Adrenal gland (tissue), 12 donors: ENCODE measurements around the gene CSK. TPM values are rescaled to one million over a fixed set of nuclear protein-coding genes. Genes with fewer than 3 reads are reported as not detected.
A peak's percentile ranks its signal among the peaks of the same experiment; 100 is the strongest.

ENCODE experiments used
- DNase-seq, 7 donors: peaks; one replicate each; pipeline ENCODE4 v3.0.0-alpha.2; 2019 to 2020
- H3K27ac ChIP-seq, 5 donors: fragments of 200-600 bp; sonication (generic) in 4 of 5; 1 replicate in 3 of 5; 2 replicates in 2 of 5; pipeline versions ENCODE4 v1.5.1 to v1.8.0; 2016 to 2020; ENCODE audit warnings: mild to moderate bottlenecking in 1 of 5
- H3K27me3 ChIP-seq: fragments of 200-600 bp; 2 replicates; pipeline ENCODE4 v1.8.0; 2021
- H3K36me3 ChIP-seq, 2 donors: fragments of 200-600 bp; replicated peaks in 1 of 2; 1 replicate in 1 of 2; 2 replicates in 1 of 2; pipeline versions ENCODE4 v1.5.1 to v1.8.0; 2018 to 2022
- H3K4me1 ChIP-seq, 2 donors: fragments of 200-600 bp; replicated peaks in 1 of 2; 1 replicate in 1 of 2; 2 replicates in 1 of 2; pipeline versions ENCODE4 v1.5.1 to v1.8.0; 2018 to 2021
- H3K4me3 ChIP-seq, 4 donors: fragments of 200-600 bp; sonication (generic) in 3 of 4; one replicate each; pipeline ENCODE4 v1.5.1; 2016 to 2018
- H3K9me3 ChIP-seq, 3 donors: fragments of 200-600 bp; sonication (generic) in 1 of 3; replicated peaks in 1 of 3; 1 replicate in 2 of 3; 2 replicates in 1 of 3; pipeline versions ENCODE4 v1.5.1 to v1.8.0; 2016 to 2021
- CTCF ChIP-seq, 6 experiments: fragments of 450-650 bp in 4 of 6; fragments of 200-600 bp in 2 of 6; sonication (generic) in 1 of 6; IDR thresholded peaks; 1 replicate in 5 of 6; 2 replicates in 1 of 6; pipeline versions ENCODE4 v1.5.1 to v1.8.0; 2016 to 2021; ENCODE audit warnings: antibody characterized with exemption in 6 of 6, mild to moderate bottlenecking in 2 of 6, moderate library complexity in 1 of 6
- POLR2A ChIP-seq, 2 donors: fragments of 450-650 bp; IDR thresholded peaks; one replicate each; pipeline ENCODE4 v1.6.1; 2017; ENCODE audit warnings: antibody characterized with exemption in 2 of 2, mild to moderate bottlenecking in 2 of 2, moderate library complexity in 1 of 2
- WGBS, 4 donors: extraction: QIAGEN DNeasy Blood & Tissue Kit in 2 of 4; methylation state at CpG; one replicate each; pipeline versions ENCODE4 v1.1.5 to v1.1.7; 2013 to 2017; 5-methylcytosine and 5-hydroxymethylcytosine counted together
- intact Hi-C, 2 donors: fragments of 100-400 bp; cut with DNase I; formaldehyde crosslinking; loops; one replicate each; pipeline versions ENCODE4 v1.14.1 to v1.15.0; 2022 to 2023
- polyA plus RNA-seq, 3 donors: library from polyadenylated mRNA; stranded (reverse); fragments of 200-250 nt in 2 of 3; fragments of 350-450 nt in 1 of 3; fragmentation: Illumina TruSeq in 1 of 3; extraction: RNeasy Lipid Tissue Mini Kit (QIAGEN cat#74804) in 1 of 3; gene quantifications; one replicate each; pipeline ENCODE4 v1.2.3, GENCODE V29; 2013 to 2014
- total RNA-seq, 9 donors: library from RNA; depleted of rRNA in 4 of 9; stranded (reverse); fragments of >200 nt in 4 of 9; fragments of 120-200 nt in 1 of 9; fragmentation: NEBNext Ultra II Directional in 1 of 9; extraction: Animal tissue kit (Norgen Biotek cat#: 25700) in 1 of 9; gene quantifications; one replicate each; pipeline versions ENCODE4 v1.1.0 to v1.2.4, GENCODE V29; 2013 to 2023
- donor health status: healthy with polysubstance abuse.
- donor health status: Bipolar disorder and iron deficiency.
- donor health status: DM: yes; HTN: yes; CAD: no.
- donor health status: DM: no; HTN: no; CAD: no.
- donor health status: DM: no; HTN: no; CAD: no.
- donor health status: DM: yes; HTN: yes; CAD: no.

The CSK gene
- total and polyA plus RNA-seq, 12 donors, result 10.9 to 59.4 (median 27.6) TPM

GRCh38 chr15:74844319-74845207 lies 62.7 kb downstream of the CSK start:
- 84 to 88% (median 85%) methylated on average over 8 to 12 of the region's 12 CpGs for WGBS, 4 donors
- intact Hi-C loops, result loop anchor here in 1 of 2 donors (10.0 kb wide), 1 partner anchor 50 kb away; the partner anchor contains the start of gene MPI
- peak overlapping the region in 2 of 5 donors; percentile 81 for H3K27ac ChIP-seq
- H3K27me3 ChIP-seq, result no peaks in the 10 kb centered on the region
- H3K36me3 ChIP-seq, result peaks cover 0 to 40% of the 10 kb centered on the region in 2 donors
- peaks cover 25 to 33% of the 10 kb centered on the region in 2 donors for H3K4me1 ChIP-seq
- no peak for DNase-seq
- TF ChIP-seq CTCF (IDR thresholded peaks at IDR 0.05) (no peak), POLR2A (IDR thresholded peaks at IDR 0.05) (no peak)
- H3K9me3 ChIP-seq, result no peaks in the 10 kb centered on the region
- H3K4me3 ChIP-seq, result no peak overlapping the region

GRCh38 chr15:74845208-74845568 lies 63.3 kb downstream of the CSK start:
- H3K9me3 ChIP-seq, result no peaks in the 10 kb centered on the region
- H3K4me1 ChIP-seq, result peaks cover 25 to 33% of the 10 kb centered on the region in 2 donors
- DNase-seq, result no peak
- intact Hi-C loops, result loop anchor here in 1 of 2 donors (10.0 kb wide), 1 partner anchor 50 kb away; the partner anchor contains the start of gene MPI
- H3K4me3 ChIP-seq, result no peak overlapping the region
- peaks cover 0 to 46% of the 10 kb centered on the region in 2 donors for H3K36me3 ChIP-seq
- H3K27ac ChIP-seq, result no peak overlapping the region
- no peak for TF ChIP-seq CTCF (IDR thresholded peaks at IDR 0.05)
- TF ChIP-seq POLR2A (IDR thresholded peaks at IDR 0.05), result no peak
- WGBS, 4 donors, result 69 to 100% (median 77%) methylated on average over 3 to 5 of the region's 5 CpGs
- H3K27me3 ChIP-seq, result no peaks in the 10 kb centered on the region

DNA sequence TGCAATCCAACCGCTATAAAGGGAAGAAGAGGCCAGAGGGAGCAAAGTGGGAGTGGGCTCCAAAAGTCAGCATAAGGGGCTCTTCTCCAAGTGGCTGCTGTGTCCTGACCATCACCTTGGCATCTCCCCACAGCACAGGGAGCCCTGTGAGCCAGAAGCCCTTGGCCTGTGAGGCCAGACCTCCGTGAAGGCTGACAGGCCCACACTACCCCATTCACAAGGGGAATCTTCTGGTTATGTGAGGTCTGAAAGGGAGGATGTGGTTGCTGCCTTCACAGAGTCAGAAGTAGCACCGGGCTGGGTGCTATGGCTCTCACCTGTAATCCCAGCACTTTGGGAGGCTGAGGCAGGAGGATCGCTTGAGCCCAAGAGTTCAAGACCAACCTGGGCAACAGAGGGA lies 63.7 kb downstream of the CSK start:
- peaks cover 25 to 33% of the 10 kb centered on the region in 2 donors for H3K4me1 ChIP-seq
- TF ChIP-seq POLR2A (IDR thresholded peaks at IDR 0.05) (no peak), CTCF (IDR thresholded peaks at IDR 0.05) (no peak)
- 81 to 94% (median 84%) methylated on average over 3 to 4 of the region's 4 CpGs for WGBS, 4 donors
- DNase-seq, result no peak
- no peak overlapping the region for H3K4me3 ChIP-seq
- intact Hi-C loops, result loop anchor here in 1 of 2 donors (10.0 kb wide), 1 partner anchor 49 kb away; the partner anchor contains the start of gene MPI
- no peaks in the 10 kb centered on the region for H3K9me3 ChIP-seq
- no peaks in the 10 kb centered on the region for H3K27me3 ChIP-seq
- H3K27ac ChIP-seq, result no peak overlapping the region
- H3K36me3 ChIP-seq, result peaks cover 0 to 50% of the 10 kb centered on the region in 2 donors

- WGBS, 4 donors, result 45 to 66% (median 47%) methylated on average over 3 of the region's 3 CpGs
- intact Hi-C loops, result loop anchor here in 1 of 2 donors (10.0 kb wide), 1 partner anchor 47 kb away; the partner anchor contains the start of gene MPI
Observed at GRCh38 chr15:74847432-74847831, 65.6 kb downstream of the CSK start.

More at GRCh38 chr15:74847432-74847831, 65.6 kb downstream of the CSK start:
- Histone ChIP-seq H3K4me3 (no peak overlapping the region), H3K36me3 (peaks cover 0 to 69% of the 10 kb centered on the region in 2 donors), H3K9me3 (no peaks in the 10 kb centered on the region), H3K27me3 (no peaks in the 10 kb centered on the region), H3K4me1 (peaks cover 15 to 17% of the 10 kb centered on the region in 2 donors), H3K27ac (peak overlapping the region in 1 of 5 donors; percentile 29)
- peak in 5 of 7 donors; percentile 56 to 64 (median 64) for DNase-seq
- no peak for TF ChIP-seq CTCF (IDR thresholded peaks at IDR 0.05)
- TF ChIP-seq POLR2A (IDR thresholded peaks at IDR 0.05), result no peak
